ENCODE data around the gene SYT2.
A peak's percentile ranks its signal among the peaks of the same experiment; 100 is the strongest.

Gene SYT2

DNA sequence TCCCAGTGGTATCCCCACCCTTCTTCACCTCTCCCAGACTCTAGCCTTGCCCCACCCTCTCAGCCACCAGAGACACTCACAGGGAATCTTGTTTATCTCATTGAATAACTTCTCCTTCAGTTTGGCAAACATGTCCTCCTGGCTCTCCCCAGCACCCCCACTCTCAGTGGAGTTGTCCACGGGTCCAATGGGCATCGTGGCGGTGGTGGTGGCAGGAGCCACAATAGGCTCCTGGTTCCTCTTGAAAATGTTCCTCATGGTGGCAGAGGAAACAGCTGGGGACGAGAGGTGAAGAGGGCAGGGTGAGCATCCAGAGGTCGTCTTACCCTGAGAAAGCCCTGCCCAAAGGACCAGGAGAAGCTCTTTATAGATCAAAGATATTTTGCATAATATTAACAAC is 104.7 kb downstream of the SYT2 start:
- DNase-seq (ENCODE audit: low read depth): no peak
- H3K4me3 ChIP-seq (ENCODE audit: control insufficient read depth, low read depth, low read length): no peak overlapping the region
- TF ChIP-seq, protein P1, sequence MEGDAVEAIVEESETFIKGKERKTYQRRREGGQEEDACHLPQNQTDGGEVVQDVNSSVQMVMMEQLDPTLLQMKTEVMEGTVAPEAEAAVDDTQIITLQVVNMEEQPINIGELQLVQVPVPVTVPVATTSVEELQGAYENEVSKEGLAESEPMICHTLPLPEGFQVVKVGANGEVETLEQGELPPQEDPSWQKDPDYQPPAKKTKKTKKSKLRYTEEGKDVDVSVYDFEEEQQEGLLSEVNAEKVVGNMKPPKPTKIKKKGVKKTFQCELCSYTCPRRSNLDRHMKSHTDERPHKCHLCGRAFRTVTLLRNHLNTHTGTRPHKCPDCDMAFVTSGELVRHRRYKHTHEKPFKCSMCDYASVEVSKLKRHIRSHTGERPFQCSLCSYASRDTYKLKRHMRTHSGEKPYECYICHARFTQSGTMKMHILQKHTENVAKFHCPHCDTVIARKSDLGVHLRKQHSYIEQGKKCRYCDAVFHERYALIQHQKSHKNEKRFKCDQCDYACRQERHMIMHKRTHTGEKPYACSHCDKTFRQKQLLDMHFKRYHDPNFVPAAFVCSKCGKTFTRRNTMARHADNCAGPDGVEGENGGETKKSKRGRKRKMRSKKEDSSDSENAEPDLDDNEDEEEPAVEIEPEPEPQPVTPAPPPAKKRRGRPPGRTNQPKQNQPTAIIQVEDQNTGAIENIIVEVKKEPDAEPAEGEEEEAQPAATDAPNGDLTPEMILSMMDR (IDR thresholded peaks at IDR 0.05; ENCODE audit: control insufficient read depth, insufficient read depth, low read depth, low read length, missing control alignments): no peak

DNA sequence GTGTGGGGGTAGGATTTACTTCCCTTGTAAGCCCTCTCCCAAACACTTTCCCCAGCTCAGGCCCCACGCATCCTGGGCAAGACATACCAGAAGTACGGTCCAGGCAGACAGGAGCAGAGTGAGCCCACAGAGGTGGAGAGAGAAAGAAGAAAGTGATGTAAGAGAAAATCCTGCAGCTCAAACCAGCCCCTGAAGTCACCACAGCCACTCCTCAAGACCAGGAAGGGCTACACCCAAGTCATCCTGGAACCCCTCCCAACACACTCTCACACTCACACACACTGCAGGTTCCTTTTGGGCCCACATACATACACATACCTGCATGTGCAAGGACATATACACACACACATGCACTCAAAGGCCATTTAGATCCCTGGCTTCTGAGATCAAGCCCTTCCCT is 106.8 kb downstream of the SYT2 start:
- TF ChIP-seq, protein P1 (IDR thresholded peaks at IDR 0.05; ENCODE audit: control insufficient read depth, insufficient read depth, low read depth, low read length, missing control alignments): no peak
- no peak for DNase-seq (ENCODE audit: low read depth)
- H3K4me3 ChIP-seq (ENCODE audit: control insufficient read depth, low read depth, low read length): no peak overlapping the region

DNA sequence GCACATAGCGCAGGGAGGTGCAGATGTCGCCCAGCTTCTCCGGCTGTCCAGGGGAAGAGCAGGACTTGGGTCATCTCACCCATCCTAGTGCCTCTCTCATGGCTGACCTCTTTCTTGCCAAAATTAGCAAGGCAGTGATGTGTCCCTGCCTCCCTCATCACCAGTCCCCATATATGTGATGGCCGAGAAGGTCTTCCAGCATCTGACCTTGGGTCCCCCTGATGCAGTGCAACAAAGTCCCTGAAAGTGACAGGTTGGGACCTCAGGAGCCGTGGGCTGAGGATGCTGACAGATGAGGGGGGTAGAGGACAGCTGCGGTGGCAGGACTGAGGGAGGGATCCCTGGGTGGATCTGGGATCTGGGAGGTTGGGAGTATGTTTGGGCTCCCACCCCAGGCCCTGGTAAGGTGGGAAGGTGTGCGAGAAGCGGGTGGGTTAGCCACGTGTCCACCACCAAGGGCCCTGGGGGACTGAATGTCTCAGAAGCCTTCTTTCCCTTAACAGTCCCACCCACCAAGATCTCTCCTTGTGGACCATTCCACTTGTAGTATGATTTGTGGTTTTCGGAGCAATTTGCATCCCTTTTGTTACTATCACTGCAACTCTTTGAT is 109.7 kb downstream of the SYT2 start:
- no peak for DNase-seq (ENCODE audit: low read depth)
- TF ChIP-seq, protein P1 (IDR thresholded peaks at IDR 0.05; ENCODE audit: control insufficient read depth, insufficient read depth, low read depth, low read length, missing control alignments): no peak
- no peak overlapping the region for H3K4me3 ChIP-seq (ENCODE audit: control insufficient read depth, low read depth, low read length)

DNA sequence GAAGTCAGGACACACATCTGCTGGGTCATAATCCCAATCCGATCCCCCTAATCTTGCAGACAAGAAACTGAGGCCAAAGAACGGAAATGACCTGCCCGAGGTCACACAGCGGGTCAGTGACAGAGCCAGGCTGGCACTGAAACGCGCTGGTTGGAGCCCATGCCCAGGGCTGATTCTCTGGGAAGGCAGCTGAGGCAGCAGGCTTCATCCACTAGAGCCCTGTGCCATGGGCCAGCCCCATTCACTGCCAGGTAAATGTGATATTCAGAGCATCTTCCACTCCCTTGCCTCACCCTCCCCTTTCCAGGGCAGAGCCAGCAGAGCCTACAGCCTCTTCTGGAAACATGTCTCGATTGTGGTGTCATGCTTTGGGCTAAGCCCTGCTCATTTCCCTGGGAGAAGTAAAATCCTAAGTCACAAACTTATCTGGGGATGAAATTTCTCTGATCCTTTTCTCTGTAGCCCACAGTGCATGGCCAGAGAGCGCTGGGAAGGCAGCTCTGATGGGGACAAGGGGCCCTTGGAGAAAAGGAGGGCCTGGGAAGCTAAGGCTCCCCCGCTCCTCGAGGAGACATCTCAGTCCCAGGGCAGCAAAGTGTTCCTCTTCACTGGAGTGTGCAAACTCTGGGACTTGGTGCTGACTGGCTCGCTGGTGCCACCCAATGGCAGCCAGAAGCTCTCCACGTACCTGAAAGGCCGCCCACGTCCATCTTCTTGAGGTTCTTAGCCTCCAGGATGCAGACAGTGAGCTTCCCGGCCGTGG is 110.4 kb downstream of the SYT2 start:
- TF ChIP-seq, protein P1 (IDR thresholded peaks at IDR 0.05; ENCODE audit: control insufficient read depth, insufficient read depth, low read depth, low read length, missing control alignments): peak; percentile 96
- no peak overlapping the region for H3K4me3 ChIP-seq (ENCODE audit: control insufficient read depth, low read depth, low read length)
- peak; percentile 62 for DNase-seq (ENCODE audit: low read depth)

DNA sequence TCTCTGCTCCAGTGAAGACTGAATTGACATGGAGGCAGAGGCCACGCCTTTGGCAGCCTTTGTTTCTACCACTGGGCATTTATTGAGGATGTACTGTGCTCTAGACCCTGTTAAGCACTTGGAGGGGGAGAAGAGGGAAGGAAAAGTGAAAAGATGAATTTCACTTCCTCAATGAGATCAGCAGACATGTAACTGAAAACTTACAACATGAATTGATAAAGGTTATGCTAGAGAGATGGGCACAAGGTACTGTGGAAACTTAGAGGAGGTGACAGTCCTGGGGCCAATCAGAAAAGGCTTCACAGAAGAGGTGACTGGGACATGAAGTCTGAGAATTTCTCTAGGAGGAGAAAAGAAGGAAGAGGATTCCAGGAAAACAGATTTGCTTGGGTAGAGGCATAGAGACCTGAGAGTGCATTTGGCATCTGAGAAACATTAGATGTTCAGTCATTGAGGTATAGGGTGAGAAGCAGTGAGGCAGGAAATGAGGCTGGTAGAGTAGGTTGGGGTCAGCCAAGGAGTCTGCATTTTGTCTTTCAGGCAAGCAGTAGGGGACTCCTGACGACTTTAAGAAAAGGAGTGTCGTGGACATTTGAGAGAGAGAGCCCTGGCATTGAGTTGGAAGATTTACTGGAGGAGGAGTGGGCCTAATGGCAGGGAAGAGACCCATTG is 113.0 kb downstream of the SYT2 start:
- DNase-seq (ENCODE audit: low read depth): no peak
- TF ChIP-seq, protein P1 (IDR thresholded peaks at IDR 0.05; ENCODE audit: control insufficient read depth, insufficient read depth, low read depth, low read length, missing control alignments): no peak
- H3K4me3 ChIP-seq (ENCODE audit: control insufficient read depth, low read depth, low read length): no peak overlapping the region

DNA sequence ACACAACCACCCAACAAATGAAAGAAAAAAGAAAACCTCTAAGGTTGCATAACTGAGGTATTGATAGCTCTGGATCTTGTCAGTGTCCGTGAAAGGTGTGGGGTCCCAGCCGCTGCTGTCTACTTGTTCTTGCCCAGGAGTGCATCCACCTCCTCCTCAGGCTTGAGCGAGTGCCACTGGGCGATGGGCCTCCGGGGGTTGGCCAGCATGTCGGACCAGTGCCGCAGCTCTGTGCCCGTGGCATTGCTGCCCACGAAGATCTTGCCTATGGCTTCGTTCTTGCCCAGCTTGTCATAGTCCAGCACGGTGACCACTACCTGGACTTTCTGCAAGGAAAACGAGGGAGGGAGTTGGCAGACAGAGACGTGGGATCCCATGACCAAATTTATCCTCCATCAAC is 113.6 kb downstream of the SYT2 start:
- no peak for DNase-seq (ENCODE audit: low read depth)
- TF ChIP-seq, protein P1 (IDR thresholded peaks at IDR 0.05; ENCODE audit: control insufficient read depth, insufficient read depth, low read depth, low read length, missing control alignments): no peak
- no peak overlapping the region for H3K4me3 ChIP-seq (ENCODE audit: control insufficient read depth, low read depth, low read length)
